H9 (cell line): ENCODE measurements around the gene ARHGAP25. TPM values are rescaled to one million over a fixed set of nuclear protein-coding genes. Genes with fewer than 3 reads are reported as not detected.

Source experiments
- DNase-seq: peaks from one replicate; pipeline ENCODE4 v3.0.0-alpha.2; 2017
- H2AFZ ChIP-seq: one replicate; pipeline ENCODE4 v1.6.1; 2013; ENCODE audit warnings: mild to moderate bottlenecking, low read length, control low read depth, moderate library complexity
- H2AK5ac ChIP-seq: 2 replicates; pipeline ENCODE4 v1.6.1; 2013; ENCODE audit warnings: low read length, control low read depth, mixed read lengths; ENCODE audit not compliant: insufficient read length
- H2BK120ac ChIP-seq: one replicate; pipeline ENCODE4 v1.6.1; 2013; ENCODE audit warnings: low read depth, mild to moderate bottlenecking, low read length, control low read depth, inconsistent platforms; ENCODE audit not compliant: poor library complexity, severe bottlenecking
- H2BK12ac ChIP-seq: 2 replicates; pipeline ENCODE4 v1.6.1; 2013; ENCODE audit warnings: low read length, control low read depth, mixed read lengths, low read depth; ENCODE audit not compliant: insufficient read length
- H2BK15ac ChIP-seq: 2 replicates; pipeline ENCODE4 v1.6.1; 2013; ENCODE audit warnings: low read depth, low read length, control low read depth
- H2BK20ac ChIP-seq: one replicate; pipeline ENCODE4 v1.6.1; 2013; ENCODE audit warnings: low read depth, mild to moderate bottlenecking, low read length, control low read depth, inconsistent platforms; ENCODE audit not compliant: poor library complexity, severe bottlenecking
- H2BK5ac ChIP-seq: 2 replicates; pipeline ENCODE4 v1.6.1; 2013; ENCODE audit warnings: low read length, control low read depth, mixed read lengths; ENCODE audit not compliant: insufficient read length
- H3K14ac ChIP-seq: 2 replicates; pipeline ENCODE4 v1.6.1; 2013; ENCODE audit warnings: low read length, control low read depth; ENCODE audit not compliant: insufficient read depth
- H3K18ac ChIP-seq: 2 replicates; pipeline ENCODE4 v1.6.1; 2013; ENCODE audit warnings: low read depth, mild to moderate bottlenecking, mixed read lengths, low read length, control low read depth; ENCODE audit not compliant: insufficient read length
- H3K23ac ChIP-seq: 2 replicates; pipeline ENCODE4 v1.6.1; 2013; ENCODE audit warnings: low read length, control low read depth, mixed read lengths, low read depth; ENCODE audit not compliant: insufficient read length
- H3K23me2 ChIP-seq: 2 replicates; pipeline ENCODE4 v1.6.1; 2013; ENCODE audit warnings: low read depth, mild to moderate bottlenecking, mixed read lengths, low read length, control low read depth; ENCODE audit not compliant: insufficient read length, poor library complexity, severe bottlenecking
- H3K27ac ChIP-seq: 2 replicates; pipeline ENCODE4 v1.5.1; 2013; ENCODE audit warnings: low read length, control low read depth, mixed read lengths, low read depth; ENCODE audit not compliant: insufficient read length
- H3K27me3 ChIP-seq: 2 replicates; pipeline ENCODE4 v1.6.1; 2013; ENCODE audit warnings: low read length, control low read depth, inconsistent platforms; ENCODE audit not compliant: insufficient read depth
- H3K4ac ChIP-seq: 2 replicates; pipeline ENCODE4 v1.6.1; 2013; ENCODE audit warnings: low read depth, mild to moderate bottlenecking, control low read depth, inconsistent platforms, low read length, moderate library complexity
- H3K4me1 ChIP-seq: 2 replicates; pipeline ENCODE4 v1.6.1; 2013; ENCODE audit warnings: low read length, control low read depth, inconsistent platforms; ENCODE audit not compliant: insufficient read depth
- H3K4me2 ChIP-seq: 2 replicates; pipeline ENCODE4 v1.6.1; 2013; ENCODE audit warnings: low read length, control low read depth, mixed read lengths; ENCODE audit not compliant: insufficient read length, insufficient read depth
- H3K56ac ChIP-seq: 2 replicates; pipeline ENCODE4 v1.6.1; 2013; ENCODE audit warnings: low read depth, mild to moderate bottlenecking, mixed read lengths, low read length, control low read depth; ENCODE audit not compliant: insufficient read length
- H3K79me1 ChIP-seq: 2 replicates; pipeline ENCODE4 v1.6.1; 2013; ENCODE audit warnings: low read depth, mild to moderate bottlenecking, moderate library complexity, low read length, control low read depth, inconsistent platforms; ENCODE audit not compliant: insufficient read depth, poor library complexity, severe bottlenecking
- H3K79me2 ChIP-seq: 2 replicates; pipeline ENCODE4 v1.6.1; 2013; ENCODE audit warnings: low read length, control low read depth, inconsistent platforms; ENCODE audit not compliant: insufficient read depth
- H3K9ac ChIP-seq: 2 replicates; pipeline ENCODE4 v1.6.1; 2013; ENCODE audit warnings: low read length, control low read depth, mixed read lengths; ENCODE audit not compliant: insufficient read length; ENCODE audit errors: extremely low read depth
- H3K9me3 ChIP-seq: one replicate; pipeline ENCODE4 v1.6.1; 2013; ENCODE audit warnings: low read depth, low read length, inconsistent platforms; ENCODE audit not compliant: control insufficient read depth
- H3T11ph ChIP-seq: one replicate; pipeline ENCODE4 v1.6.1; 2013; ENCODE audit warnings: mild to moderate bottlenecking, low read length, control low read depth, inconsistent platforms
- H4K20me1 ChIP-seq: one replicate; pipeline ENCODE4 v1.6.1; 2013; ENCODE audit not compliant: control insufficient read depth, insufficient read length, insufficient read depth
- H4K5ac ChIP-seq: 2 replicates; pipeline ENCODE4 v1.6.1; 2013; ENCODE audit warnings: low read depth, mild to moderate bottlenecking, mixed read lengths, low read length, control low read depth; ENCODE audit not compliant: insufficient read length
- H4K8ac ChIP-seq: replicated peaks from 2 replicates; pipeline ENCODE4 v1.6.1; 2013; ENCODE audit warnings: low read length, control low read depth, mixed read lengths, low read depth; ENCODE audit not compliant: insufficient read length
- H4K91ac ChIP-seq: 2 replicates; pipeline ENCODE4 v1.6.1; 2013; ENCODE audit warnings: low read depth, mild to moderate bottlenecking, moderate library complexity, mixed read lengths, low read length, control low read depth; ENCODE audit not compliant: insufficient read length
- H3K27ac Mint-ChIP-seq, 3 experiments: 2 replicates in 2 of 3; 3 replicates in 1 of 3; pipeline ENCODE4 v1.8.0; 2020 to 2021; ENCODE audit warnings: mixed read lengths in 3 of 3, mild to moderate bottlenecking in 1 of 3, moderate library complexity in 1 of 3
- H3K27me3 Mint-ChIP-seq: 2 replicates; pipeline ENCODE4 v1.8.0; 2021; ENCODE audit warnings: low read depth, mild to moderate bottlenecking, moderate library complexity, mixed read lengths
- H3K36me3 Mint-ChIP-seq, 3 experiments: 2 replicates in 2 of 3; 3 replicates in 1 of 3; pipeline ENCODE4 v1.8.0; 2020 to 2021; ENCODE audit warnings: low read depth in 3 of 3, mixed read lengths in 3 of 3; ENCODE audit not compliant: insufficient read depth in 1 of 3
- H3K4me1 Mint-ChIP-seq, 2 experiments: 2 replicates each; pipeline ENCODE4 v1.8.0; 2020; ENCODE audit warnings: mixed read lengths in 2 of 2
- H3K4me3 Mint-ChIP-seq, 2 experiments: 2 replicates in 1 of 2; 3 replicates in 1 of 2; pipeline ENCODE4 v1.8.0; 2020 to 2021; ENCODE audit warnings: mild to moderate bottlenecking in 2 of 2, mixed read lengths in 2 of 2, moderate library complexity in 1 of 2
- H3K9me3 Mint-ChIP-seq, 2 experiments: 2 replicates in 1 of 2; 3 replicates in 1 of 2; pipeline ENCODE4 v1.8.0; 2020; ENCODE audit warnings: mild to moderate bottlenecking in 2 of 2, mixed read lengths in 2 of 2, moderate library complexity in 1 of 2
- WGBS: extraction: QIAGEN DNeasy Blood & Tissue Kit; methylation state at CpG from one replicate; pipeline ENCODE4 v1.1.7; 2013; ENCODE audit warnings: missing lambda C conversion rate, low lambda C conversion rate, mixed read lengths; ENCODE audit not compliant: insufficient read length; ENCODE audit errors: extremely low coverage; 5-methylcytosine and 5-hydroxymethylcytosine counted together
- total RNA-seq: library from RNA; stranded (reverse); gene quantifications from 2 replicates; pipeline ENCODE4 v1.2.1, GENCODE V29; 2021
- TF ChIP-seq, protein P1 (sequence below): fragments of 200-600 bp; sonication (generic); conservative IDR thresholded peaks from 3 replicates; pipeline ENCODE4 v1.8.0; 2021; ENCODE audit warnings: antibody characterized with exemption, mild to moderate bottlenecking

Gene ARHGAP25
- total RNA-seq, 1 experiment from 2014 or later: 1.3 TPM

DNA sequence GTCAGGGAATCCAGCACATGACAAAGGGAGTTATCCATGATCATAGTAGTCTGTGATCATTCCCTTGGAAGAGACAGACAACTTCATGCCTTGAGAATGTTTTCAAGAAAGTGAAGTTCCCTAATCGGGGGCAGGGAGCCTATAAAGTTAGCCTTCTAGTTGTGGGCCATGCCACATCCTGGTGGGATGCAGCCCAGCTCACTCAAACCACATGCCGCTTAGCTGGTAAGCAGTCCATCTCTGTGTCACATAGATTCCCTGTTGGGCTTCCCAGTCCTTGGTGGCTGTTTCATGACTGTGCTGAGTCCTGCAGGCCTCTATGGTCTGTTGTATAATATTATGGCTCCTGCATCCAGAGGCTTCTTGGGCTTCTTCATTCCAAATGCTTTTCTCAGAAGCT is 11.4 kb upstream of the ARHGAP25 start:
- no peak overlapping the region for H3K23ac ChIP-seq
- no peak overlapping the region for H3K9ac ChIP-seq
- Mint-ChIP-seq H3K9me3 (no peaks in the 10 kb centered on the region), H3K4me1 (peaks cover 10 to 12% of the 10 kb centered on the region in 2 experiments), H3K4me3 (no peak overlapping the region), H3K27me3 (no peaks in the 10 kb centered on the region), H3K27ac (no peak overlapping the region), H3K36me3 (peaks cover 0 to 2% (median 0%) of the 10 kb centered on the region in 3 experiments; a peak in 1 of 7 replicates)
- WGBS: no CpG with 5 or more reads among the region's 2 CpGs
- H3K4me1 ChIP-seq: peaks cover 3% of the 10 kb centered on the region; the same call in 1 of the 2 replicates
- no peak overlapping the region for H3K56ac ChIP-seq
- no peak for DNase-seq
- H2BK20ac ChIP-seq: no peak overlapping the region
- H3K9me3 ChIP-seq: no peaks in the 10 kb centered on the region
- no peak overlapping the region for H2AK5ac ChIP-seq
- no peaks in the 10 kb centered on the region for H3K23me2 ChIP-seq
- H3K79me1 ChIP-seq: no peaks in the 10 kb centered on the region
- no peak overlapping the region for H3T11ph ChIP-seq
- H3K14ac ChIP-seq: no peak overlapping the region
- H2BK120ac ChIP-seq: no peak overlapping the region
- H3K4me2 ChIP-seq: no peak overlapping the region
- H2BK12ac ChIP-seq: no peak overlapping the region
- no peaks in the 10 kb centered on the region for H4K20me1 ChIP-seq
- H3K27ac ChIP-seq: no peak overlapping the region
- no peak overlapping the region for H2BK15ac ChIP-seq
- H4K91ac ChIP-seq: no peak overlapping the region
- no peak overlapping the region for H4K8ac ChIP-seq
- no peak overlapping the region for H4K5ac ChIP-seq
- no peaks in the 10 kb centered on the region for H3K79me2 ChIP-seq
- H3K18ac ChIP-seq: no peak overlapping the region
- TF ChIP-seq, protein P1, sequence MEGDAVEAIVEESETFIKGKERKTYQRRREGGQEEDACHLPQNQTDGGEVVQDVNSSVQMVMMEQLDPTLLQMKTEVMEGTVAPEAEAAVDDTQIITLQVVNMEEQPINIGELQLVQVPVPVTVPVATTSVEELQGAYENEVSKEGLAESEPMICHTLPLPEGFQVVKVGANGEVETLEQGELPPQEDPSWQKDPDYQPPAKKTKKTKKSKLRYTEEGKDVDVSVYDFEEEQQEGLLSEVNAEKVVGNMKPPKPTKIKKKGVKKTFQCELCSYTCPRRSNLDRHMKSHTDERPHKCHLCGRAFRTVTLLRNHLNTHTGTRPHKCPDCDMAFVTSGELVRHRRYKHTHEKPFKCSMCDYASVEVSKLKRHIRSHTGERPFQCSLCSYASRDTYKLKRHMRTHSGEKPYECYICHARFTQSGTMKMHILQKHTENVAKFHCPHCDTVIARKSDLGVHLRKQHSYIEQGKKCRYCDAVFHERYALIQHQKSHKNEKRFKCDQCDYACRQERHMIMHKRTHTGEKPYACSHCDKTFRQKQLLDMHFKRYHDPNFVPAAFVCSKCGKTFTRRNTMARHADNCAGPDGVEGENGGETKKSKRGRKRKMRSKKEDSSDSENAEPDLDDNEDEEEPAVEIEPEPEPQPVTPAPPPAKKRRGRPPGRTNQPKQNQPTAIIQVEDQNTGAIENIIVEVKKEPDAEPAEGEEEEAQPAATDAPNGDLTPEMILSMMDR: no peak
- no peak overlapping the region for H3K4ac ChIP-seq
- H2BK5ac ChIP-seq: no peak overlapping the region
- H3K27me3 ChIP-seq: no peaks in the 10 kb centered on the region
- H2AFZ ChIP-seq: no peak overlapping the region
